ENCODE measurements around the gene ELOVL1.

The ELOVL1 gene

DNA sequence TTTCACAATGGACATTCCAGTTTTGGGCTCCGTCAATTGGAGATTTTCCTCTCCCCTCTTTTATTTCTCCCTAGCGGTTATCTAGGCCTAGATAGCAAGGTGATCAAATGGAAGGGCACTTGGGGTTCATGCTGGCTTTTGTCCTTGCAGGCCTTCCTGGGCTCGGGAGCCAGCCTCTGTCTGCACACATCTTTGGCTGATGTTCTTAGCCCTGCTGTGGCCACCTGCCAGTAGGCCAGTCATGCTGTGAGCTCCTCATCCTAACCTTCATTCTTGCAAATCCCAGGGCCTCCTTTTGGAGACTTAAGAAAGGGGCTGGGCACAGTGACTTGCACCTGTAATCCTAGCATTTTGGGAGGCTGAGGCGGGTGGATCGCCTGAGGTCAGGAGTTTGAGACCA lies 53.6 kb downstream of the ELOVL1 start:
- H3K9me3 Mint-ChIP-seq, result no peaks in the 10 kb centered on the region
- no peak overlapping the region for H3K27ac Mint-ChIP-seq
- H3K4me1 Mint-ChIP-seq, result peaks cover 26% of the 10 kb centered on the region
- no peaks in the 10 kb centered on the region for H3K36me3 Mint-ChIP-seq (ENCODE audit: low read depth)
- peaks cover 4% of the 10 kb centered on the region for H3K27me3 Mint-ChIP-seq (ENCODE audit: low read depth, poor library complexity)
- TF ChIP-seq, protein P1, sequence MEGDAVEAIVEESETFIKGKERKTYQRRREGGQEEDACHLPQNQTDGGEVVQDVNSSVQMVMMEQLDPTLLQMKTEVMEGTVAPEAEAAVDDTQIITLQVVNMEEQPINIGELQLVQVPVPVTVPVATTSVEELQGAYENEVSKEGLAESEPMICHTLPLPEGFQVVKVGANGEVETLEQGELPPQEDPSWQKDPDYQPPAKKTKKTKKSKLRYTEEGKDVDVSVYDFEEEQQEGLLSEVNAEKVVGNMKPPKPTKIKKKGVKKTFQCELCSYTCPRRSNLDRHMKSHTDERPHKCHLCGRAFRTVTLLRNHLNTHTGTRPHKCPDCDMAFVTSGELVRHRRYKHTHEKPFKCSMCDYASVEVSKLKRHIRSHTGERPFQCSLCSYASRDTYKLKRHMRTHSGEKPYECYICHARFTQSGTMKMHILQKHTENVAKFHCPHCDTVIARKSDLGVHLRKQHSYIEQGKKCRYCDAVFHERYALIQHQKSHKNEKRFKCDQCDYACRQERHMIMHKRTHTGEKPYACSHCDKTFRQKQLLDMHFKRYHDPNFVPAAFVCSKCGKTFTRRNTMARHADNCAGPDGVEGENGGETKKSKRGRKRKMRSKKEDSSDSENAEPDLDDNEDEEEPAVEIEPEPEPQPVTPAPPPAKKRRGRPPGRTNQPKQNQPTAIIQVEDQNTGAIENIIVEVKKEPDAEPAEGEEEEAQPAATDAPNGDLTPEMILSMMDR (IDR thresholded peaks at IDR 0.05), result no peak
- no peak overlapping the region for H3K4me3 Mint-ChIP-seq
- no peak for DNase-seq

DNA sequence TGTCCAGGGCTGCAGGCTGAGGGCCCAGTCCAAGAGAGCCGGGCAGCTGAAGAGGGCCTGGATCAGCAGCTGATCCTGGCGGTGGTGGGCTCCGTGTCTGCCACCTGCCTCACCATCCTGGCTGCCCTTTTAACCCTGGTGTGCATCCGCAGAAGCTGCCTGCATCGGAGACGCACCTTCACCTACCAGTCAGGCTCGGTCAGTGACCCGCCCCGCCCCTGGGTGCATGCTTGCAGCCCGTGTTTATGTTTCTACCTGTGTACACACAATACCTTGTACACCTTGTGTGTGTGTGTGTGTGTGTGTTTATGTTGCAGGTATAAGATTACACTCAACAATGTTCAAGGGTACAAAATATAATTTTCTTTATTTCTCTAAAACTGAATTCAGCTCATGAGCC lies 54.0 kb downstream of the ELOVL1 start:
- Mint-ChIP-seq H3K27ac (no peak overlapping the region), H3K9me3 (no peaks in the 10 kb centered on the region), H3K36me3 (ENCODE audit: low read depth) (no peaks in the 10 kb centered on the region), H3K4me3 (no peak overlapping the region), H3K4me1 (peaks cover 26% of the 10 kb centered on the region), H3K27me3 (ENCODE audit: low read depth, poor library complexity) (peaks cover 4% of the 10 kb centered on the region)
- DNase-seq, result no peak
- TF ChIP-seq, protein P1 (IDR thresholded peaks at IDR 0.05), result no peak

Data from nephron progenitor cell (in vitro differentiated cells).